GM19025 (cell line): Measurements from ENCODE around the gene CDC37L1.
"Not testable (repeated sequence)": the region's sequence is repeated elsewhere in the genome, so short reads cannot be mapped to it uniquely, and the experiment has no call there.

Source experiments
- ATAC-seq: cut with Tn5 transposase; IDR thresholded peaks from one replicate; pipeline ENCODE4 v1.9.1; 2021; ENCODE audit warnings: mild to moderate bottlenecking, low read depth, moderate library complexity; ENCODE audit not compliant: unreplicated experiment

CDC37L1 gene

DNA sequence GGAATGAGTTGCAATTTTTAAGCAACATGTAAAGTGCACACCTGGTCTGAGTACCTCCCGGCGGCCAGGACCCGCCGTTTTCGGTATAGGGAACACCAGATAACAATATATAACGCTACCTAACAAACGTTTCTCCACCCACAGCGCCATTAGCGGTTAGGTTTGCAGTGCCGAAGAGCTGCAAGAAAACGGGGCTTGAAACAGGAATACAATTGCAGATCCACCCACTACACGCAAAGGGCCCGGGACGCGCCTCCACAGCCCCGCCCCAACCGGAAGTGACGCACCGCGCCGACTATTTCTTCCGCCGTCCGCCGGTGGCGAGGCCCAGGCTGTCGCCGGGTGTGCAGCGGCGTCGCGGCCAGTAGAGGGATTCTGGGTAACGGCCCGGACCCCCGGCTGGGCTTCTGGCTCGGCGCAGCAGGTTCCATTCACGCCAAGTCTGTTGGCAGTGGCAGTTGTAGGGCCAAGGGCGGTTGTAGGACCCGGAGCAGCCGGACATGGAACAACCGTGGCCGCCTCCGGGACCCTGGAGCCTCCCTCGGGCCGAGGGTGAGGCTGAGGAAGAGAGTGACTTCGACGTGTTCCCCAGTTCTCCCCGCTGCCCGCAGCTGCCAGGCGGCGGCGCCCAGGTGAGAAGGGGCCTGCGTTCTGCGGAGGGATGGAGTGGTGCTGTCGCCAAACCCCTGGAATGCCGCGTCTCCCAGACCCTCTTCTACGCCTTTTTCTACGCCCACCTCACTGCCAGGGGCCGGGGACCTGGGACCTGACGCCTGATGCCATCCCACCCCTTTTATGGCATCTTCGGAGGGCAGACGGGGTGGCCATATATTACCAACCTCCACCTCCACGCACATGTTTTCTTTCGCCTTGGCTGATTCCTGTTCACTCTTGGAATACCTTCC lies at the start of gene CDC37L1:
Gene CDC37L1 (plus strand): TSS at position 302 of the 905 bp plus-strand sequence. CDS start 199 bp downstream, at position 501.
- ATAC-seq = peak; percentile 97

DNA sequence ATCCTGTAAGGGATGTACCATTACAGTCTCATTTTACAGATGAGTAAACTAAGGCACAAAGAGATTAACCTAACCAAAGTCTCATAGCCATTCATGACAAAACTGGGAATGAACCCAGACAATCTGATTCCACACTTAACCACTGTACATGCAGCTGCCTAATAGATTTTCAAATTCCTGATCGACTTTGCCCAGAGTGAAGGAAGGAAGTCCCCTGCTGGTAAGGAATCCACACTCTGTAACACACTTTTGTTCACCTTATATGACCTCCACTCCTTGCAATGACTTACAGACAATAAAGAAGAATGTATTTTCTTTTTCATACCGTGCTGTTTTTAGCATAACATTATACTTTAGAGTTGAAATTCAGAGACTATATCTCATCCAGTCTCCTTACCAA lies 48.5 kb upstream of the CDC37L1 start:
- no peak for ATAC-seq

DNA sequence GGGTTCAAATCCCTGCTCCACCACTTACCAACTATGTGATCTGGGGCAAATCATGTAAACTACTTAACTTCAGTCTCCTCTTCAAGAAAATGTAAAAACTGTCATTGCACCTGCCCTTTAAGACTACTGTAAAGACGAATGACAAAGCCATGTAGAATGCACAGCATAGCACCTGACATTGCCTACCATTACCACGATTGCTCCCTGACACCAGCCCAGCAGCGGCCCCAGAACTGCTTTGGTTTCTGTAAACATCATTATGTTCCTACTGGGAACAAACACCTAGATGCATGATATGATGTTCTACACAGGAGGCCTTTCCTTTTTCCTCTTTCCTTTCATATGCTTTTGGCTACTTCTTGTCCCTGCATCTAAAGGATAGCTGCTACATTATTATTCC lies 40.4 kb upstream of the CDC37L1 start:
- no peak for ATAC-seq

- ATAC-seq = no peak
These were observed 39.9 kb upstream of the CDC37L1 start for GRCh38 chr9:4639420-4639819.

GRCh38 chr9:4640027-4640426 lies 39.3 kb upstream of the CDC37L1 start:
- no peak for ATAC-seq

- no peak for ATAC-seq
These were observed 37.0 kb upstream of the CDC37L1 start for GRCh38 chr9:4642351-4642750.

DNA sequence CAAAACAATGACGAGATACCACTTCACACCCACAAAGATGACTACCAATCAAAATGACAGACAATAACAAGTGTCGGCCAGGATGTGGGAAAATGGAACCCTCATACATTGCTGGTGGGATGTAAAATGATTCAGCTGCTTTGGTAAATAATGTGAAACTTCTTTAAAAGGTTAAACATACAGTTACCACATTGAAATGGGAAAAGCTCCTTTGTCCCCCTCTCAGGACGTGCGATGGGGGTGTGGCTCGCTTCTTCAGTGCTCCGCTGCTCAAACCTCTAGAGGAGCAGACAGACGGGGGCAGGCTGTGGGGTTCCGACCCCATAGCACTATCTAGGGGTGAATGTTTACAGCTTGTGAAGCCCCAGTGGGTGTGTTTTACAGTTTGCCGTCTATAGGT lies 25.3 kb upstream of the CDC37L1 start:
- no peak for ATAC-seq

- no peak for ATAC-seq
These were observed 24.8 kb upstream of the CDC37L1 start for GRCh38 chr9:4654538-4654937.

DNA sequence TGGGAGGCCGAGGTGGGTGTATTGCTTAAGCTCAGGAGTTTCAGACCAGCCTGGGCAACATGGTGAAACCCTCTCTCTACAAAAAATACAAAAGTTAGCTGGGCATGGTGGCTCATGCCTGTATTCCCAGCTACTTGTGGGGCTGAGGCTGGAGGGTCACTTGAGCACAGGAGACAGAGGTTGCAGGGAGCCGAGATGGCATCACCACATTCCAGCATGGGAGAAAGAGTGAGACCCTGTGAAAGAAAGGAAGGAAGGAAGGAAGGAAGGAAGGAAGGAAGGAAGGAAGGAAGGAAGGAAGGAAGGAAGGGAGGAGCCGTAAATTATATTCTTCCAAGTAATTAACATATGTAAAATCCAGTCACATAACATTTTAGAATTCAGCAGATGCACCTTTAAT lies 23.2 kb upstream of the CDC37L1 start:
- ATAC-seq = not testable (repeated sequence)

DNA sequence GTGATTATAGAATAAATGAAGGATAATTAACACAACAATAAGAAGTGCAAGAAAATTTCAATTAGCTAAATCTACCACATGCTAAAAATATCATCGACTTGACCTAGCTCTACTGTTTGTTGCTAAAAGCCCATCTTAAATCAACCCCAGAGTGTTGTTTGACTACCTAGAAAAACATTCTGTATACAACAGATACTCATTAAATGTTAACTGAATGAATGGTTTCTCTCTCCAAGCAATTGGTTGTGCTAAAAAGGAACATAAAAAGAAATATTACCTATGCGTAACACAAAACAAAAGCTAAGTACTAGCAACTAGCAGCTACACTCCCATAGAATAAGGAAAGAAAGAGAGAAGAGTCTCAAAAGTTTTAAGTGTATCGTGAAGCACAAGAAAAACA lies 22.7 kb upstream of the CDC37L1 start:
- ATAC-seq = no peak

DNA sequence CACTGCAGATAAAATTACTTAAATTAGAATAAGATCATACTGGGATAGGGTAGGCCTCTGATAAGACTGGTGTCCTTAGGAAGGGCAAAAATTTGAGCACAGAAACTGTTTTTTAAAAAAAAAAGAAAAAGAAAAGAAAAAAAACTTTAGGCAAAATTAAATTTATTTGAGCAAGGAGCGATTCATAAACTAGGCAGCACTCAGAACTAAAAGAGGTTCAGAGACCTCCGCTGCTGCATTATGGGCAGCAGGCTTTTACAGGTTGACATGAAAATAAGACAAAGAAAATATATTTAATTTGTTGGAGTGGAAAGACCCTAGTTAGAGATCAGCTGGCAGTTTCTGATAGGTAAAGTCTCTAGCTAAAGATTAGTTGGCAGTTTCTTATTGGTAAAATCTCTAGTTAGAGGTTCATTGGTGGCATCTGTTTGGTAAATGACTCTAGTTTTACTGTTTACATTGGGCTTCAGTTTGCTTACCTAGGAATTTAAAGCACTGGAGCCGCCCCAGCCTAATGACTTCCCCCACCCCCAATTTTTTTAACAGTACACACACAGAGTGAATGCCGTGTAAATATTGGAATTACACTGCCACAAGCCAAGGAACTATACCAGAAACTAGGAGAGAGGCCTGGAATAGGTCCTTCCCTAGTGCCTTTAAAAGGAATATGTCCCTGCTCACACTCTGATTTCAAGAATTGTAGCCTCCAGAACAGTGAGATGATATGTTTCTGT lies 21.8 kb upstream of the CDC37L1 start:
- ATAC-seq = no peak

DNA sequence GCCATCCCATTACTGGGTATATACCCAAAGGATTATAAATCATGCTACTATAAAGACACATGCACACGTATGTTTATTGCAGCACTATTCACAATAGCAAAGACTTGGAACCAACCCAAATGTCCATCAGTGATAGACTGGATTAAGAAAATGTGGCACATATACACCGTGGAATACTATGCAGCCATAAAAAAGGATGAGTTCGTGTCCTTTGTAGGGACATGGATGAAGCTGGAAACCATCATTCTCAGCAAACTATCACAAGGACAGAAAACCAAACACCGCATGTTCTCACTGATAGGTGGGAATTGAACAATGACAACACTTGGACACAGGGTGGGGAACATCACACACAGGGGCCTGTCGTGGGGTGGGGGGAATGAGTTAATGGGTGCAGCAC lies 18.7 kb upstream of the CDC37L1 start:
- ATAC-seq = not testable (repeated sequence)

DNA sequence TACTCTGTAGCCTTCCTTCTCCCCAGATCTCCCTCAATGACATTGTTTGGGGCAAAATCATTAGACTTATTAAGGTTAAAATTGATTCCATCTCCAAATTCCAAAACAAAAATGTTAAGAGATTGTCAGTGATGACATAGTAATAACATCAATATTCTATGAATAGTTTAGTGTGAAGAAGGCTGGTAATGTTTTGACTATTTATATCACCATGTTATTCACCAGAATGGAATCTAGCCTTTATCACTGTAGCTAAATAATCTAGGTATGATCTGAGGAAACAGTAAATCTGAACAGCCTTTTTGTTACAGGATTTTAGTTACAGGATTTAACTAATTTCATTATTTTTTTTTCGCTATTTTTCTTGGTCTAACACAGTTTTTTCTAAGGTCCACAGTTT lies 18.2 kb upstream of the CDC37L1 start:
- no peak for ATAC-seq

DNA sequence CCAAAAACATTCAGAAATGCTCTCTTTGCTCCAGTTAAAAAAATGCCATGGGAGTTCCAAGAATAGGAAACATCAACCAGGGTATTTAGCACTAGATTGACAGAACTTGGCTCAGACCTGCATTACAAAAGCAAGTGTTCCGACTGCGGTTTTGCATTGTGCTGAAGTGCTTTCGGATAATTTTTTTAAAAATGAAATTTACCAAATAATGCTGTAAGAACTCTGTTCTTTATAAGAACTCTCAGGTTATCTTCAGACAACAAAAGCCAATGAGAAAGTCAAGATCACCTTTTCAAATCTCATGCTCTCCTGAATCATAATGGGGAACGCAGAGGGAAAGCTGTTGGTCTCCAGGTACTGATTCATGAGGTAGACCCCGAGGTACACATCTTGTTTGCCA lies 17.8 kb upstream of the CDC37L1 start:
- ATAC-seq = no peak

GRCh38 chr9:4662108-4662988 lies 17.0 kb upstream of the CDC37L1 start, which contains the start of gene PLPP6:
Gene PLPP6 (plus strand): TSS chr9:4662294. CDS start chr9:4662376, 82 bp downstream.
- ATAC-seq = peak; percentile 89

DNA sequence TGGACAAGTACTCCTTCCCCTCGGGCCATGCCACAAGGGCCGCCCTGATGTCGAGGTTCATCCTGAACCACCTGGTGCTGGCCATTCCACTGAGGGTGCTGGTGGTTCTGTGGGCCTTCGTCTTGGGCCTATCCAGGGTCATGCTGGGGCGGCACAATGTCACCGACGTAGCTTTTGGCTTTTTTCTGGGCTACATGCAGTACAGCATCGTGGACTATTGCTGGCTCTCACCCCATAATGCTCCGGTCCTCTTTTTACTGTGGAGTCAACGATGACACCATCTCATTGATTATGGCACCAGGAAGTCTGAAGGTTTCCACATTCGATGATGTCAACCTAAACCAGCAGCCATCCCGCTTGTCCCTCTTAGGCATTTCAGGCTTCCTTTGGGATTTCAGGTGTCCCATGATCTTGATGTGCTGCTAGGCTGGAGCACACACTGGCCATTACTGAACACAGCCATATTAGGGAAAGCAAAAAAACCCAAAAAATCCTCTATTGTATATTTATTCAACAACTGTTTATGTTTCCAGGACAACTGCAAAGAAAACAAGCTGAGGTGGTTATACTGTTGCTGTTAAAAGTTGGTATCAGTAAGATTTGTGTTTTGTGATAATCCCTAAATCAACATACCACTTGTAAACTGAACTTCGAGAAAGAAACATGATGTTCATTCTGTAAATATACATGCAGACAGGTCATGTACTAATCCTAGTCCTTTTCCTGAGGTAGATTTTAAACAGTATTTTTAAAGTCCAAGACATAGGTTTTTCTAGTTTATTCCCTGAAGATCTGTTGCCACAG lies 16.2 kb upstream of the CDC37L1 start:
- ATAC-seq = no peak

- ATAC-seq = no peak
These were observed 15.4 kb upstream of the CDC37L1 start for GRCh38 chr9:4663956-4664355.

GRCh38 chr9:4665357-4665756 lies 14.0 kb upstream of the CDC37L1 start:
- ATAC-seq = no peak

DNA sequence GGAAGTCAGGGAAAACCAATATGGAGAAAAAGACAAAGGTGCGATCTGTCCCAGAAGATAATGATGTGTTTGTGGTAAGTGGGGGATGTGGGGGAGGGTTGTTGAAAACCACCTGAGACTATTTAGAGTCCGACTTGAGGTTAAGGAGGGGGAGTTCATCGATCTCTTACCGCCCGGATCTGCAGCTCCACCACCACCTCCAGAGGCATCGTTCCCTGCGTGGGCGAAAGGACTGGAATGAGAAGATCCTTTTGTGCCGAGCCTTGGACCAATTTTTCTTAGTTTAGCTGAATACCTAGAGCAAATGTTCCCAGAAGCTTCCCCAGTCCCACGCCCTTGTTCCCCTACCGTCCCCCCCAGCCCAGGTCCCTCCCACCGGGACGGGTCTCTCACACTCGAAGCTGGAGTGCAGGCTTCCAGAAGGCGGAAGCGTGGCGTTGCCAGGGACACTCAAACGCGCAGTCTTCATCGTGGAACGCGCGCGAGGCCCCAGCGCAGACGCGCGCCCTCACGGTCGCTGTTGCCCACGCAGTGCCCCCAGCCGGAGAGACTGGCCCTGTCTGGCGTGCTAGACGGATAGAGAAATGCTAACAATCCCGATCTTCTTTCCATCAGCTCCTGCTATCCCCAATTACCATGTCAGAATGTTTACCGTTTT lies 13.2 kb upstream of the CDC37L1 start, which contains the start of gene SPATA6L:
Gene SPATA6L (minus strand): TSS at position 439 of the 658 bp plus-strand sequence. CDS start 230 bp downstream, at position 209.
- ATAC-seq = no peak
